ENCODE results near the gene KLF13.

DNA sequence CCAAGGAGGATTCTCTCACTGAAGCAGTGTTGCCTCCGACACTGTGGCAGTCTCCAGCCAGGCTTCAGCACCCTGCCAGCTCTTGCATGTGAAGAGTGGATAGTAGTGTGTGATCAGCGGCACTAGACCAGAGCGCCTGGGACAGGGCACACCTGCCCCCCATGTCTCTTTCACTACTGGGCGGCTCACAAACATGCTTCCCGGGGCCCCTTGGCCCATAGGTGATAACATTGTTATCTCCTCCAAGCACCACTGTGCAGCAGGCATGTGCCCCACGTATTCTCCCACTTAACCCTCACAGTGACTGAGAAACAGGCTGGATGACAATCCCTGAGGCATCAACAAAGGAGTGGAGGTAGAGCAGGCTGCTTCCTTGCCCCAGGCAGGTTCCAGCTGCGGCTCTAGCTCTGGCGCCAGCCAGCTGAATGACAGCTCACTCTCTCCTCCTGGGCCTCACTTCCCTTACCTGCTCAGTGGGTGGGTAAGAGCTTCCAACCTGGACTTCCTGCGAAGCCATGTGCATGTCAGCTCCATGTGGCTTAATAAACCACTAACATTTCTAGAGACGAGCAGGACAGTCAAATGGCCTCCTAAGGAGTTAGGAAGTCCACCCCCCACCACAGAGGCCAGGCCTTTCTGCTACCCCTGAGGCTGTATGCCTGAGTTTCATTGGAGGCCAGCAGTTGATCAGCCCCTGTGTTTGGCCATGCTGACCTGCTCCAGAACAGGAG, 37.8 kb downstream of the KLF13 start:
- TF ChIP-seq, protein P1, sequence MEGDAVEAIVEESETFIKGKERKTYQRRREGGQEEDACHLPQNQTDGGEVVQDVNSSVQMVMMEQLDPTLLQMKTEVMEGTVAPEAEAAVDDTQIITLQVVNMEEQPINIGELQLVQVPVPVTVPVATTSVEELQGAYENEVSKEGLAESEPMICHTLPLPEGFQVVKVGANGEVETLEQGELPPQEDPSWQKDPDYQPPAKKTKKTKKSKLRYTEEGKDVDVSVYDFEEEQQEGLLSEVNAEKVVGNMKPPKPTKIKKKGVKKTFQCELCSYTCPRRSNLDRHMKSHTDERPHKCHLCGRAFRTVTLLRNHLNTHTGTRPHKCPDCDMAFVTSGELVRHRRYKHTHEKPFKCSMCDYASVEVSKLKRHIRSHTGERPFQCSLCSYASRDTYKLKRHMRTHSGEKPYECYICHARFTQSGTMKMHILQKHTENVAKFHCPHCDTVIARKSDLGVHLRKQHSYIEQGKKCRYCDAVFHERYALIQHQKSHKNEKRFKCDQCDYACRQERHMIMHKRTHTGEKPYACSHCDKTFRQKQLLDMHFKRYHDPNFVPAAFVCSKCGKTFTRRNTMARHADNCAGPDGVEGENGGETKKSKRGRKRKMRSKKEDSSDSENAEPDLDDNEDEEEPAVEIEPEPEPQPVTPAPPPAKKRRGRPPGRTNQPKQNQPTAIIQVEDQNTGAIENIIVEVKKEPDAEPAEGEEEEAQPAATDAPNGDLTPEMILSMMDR (IDR thresholded peaks at IDR 0.05; ENCODE audit: insufficient read depth, low read depth, low read length) = no peak
- TF ChIP-seq EZH2 (IDR thresholded peaks at IDR 0.05; ENCODE audit: insufficient read depth, low read length) = no peak

Data from astrocyte (in vitro differentiated cells and primary cell).